ENCODE results near the gene AK9.
A peak's percentile ranks its signal among the peaks of the same experiment; 100 is the strongest.
"Not testable (repeated sequence)": the region's sequence is repeated elsewhere in the genome, so short reads cannot be mapped to it uniquely, and the experiment has no call there.

Gene AK9

GRCh38 chr6:109625199-109625598, 65.8 kb downstream of the AK9 start:
- no peak for DNase-seq (ENCODE audit: low spot score)

GRCh38 chr6:109623288-109623687, 67.7 kb downstream of the AK9 start:
- no peak for DNase-seq (ENCODE audit: low spot score)

GRCh38 chr6:109612268-109612667, 78.7 kb downstream of the AK9 start:
- no peak for DNase-seq (ENCODE audit: low spot score)

GRCh38 chr6:109611502-109611901, 79.5 kb downstream of the AK9 start:
- no peak for DNase-seq (ENCODE audit: low spot score)

GRCh38 chr6:109610590-109610989, 80.4 kb downstream of the AK9 start:
- DNase-seq (ENCODE audit: low spot score) = no peak

GRCh38 chr6:109609737-109610136, 81.3 kb downstream of the AK9 start:
- DNase-seq (ENCODE audit: low spot score) = no peak

GRCh38 chr6:109606359-109606758, 84.6 kb downstream of the AK9 start:
- DNase-seq (ENCODE audit: low spot score) = no peak

GRCh38 chr6:109595998-109596397, 95.0 kb downstream of the AK9 start:
- DNase-seq (ENCODE audit: low spot score) = peak; percentile 45

- no peak for DNase-seq (ENCODE audit: low spot score)
These were observed 110.5 kb downstream of the AK9 start for GRCh38 chr6:109580519-109580918.

- no peak for DNase-seq (ENCODE audit: low spot score)
These were observed 111.6 kb downstream of the AK9 start for GRCh38 chr6:109579361-109579760.

- DNase-seq (ENCODE audit: low spot score) = not testable (repeated sequence)
These were observed 121.1 kb downstream of the AK9 start for GRCh38 chr6:109569901-109570300.

GRCh38 chr6:109561844-109562243, 129.2 kb downstream of the AK9 start:
- DNase-seq (ENCODE audit: low spot score) = no peak

GRCh38 chr6:109531446-109531845, 159.6 kb downstream of the AK9 start:
- no peak for DNase-seq (ENCODE audit: low spot score)

- no peak for DNase-seq (ENCODE audit: low spot score)
These were observed 163.0 kb downstream of the AK9 start for GRCh38 chr6:109527989-109528388.

GRCh38 chr6:109526905-109527628, 163.9 kb downstream of the AK9 start:
- DNase-seq (ENCODE audit: low spot score) = peak; percentile 61

- DNase-seq (ENCODE audit: low spot score) = no peak
These were observed 166.9 kb downstream of the AK9 start for GRCh38 chr6:109524129-109524528.

GRCh38 chr6:109523478-109523877, 167.5 kb downstream of the AK9 start:
- no peak for DNase-seq (ENCODE audit: low spot score)

GRCh38 chr6:109521080-109521479, 169.9 kb downstream of the AK9 start:
- no peak for DNase-seq (ENCODE audit: low spot score)

- not testable (repeated sequence) for DNase-seq (ENCODE audit: low spot score)
These were observed 171.4 kb downstream of the AK9 start for GRCh38 chr6:109519647-109520046.

GRCh38 chr6:109516929-109517328, 174.1 kb downstream of the AK9 start:
- DNase-seq (ENCODE audit: low spot score) = no peak

GRCh38 chr6:109515781-109516409, 175.1 kb downstream of the AK9 start:
- DNase-seq (ENCODE audit: low spot score) = no peak

- no peak for DNase-seq (ENCODE audit: low spot score)
These were observed 176.1 kb downstream of the AK9 start for GRCh38 chr6:109514946-109515345.

- DNase-seq (ENCODE audit: low spot score) = no peak
These were observed 177.4 kb downstream of the AK9 start for GRCh38 chr6:109513571-109514071.

All from ecto neural progenitor cell (in vitro differentiated cells).